Stimulated activated CD4-positive, alpha-beta T cell treated with anti-CD3 and anti-CD28 coated beads, TNF-alpha, amount 100 ng/mL, for 24 hours (primary cell): ENCODE data around the gene HS2ST1.
"Not testable (repeated sequence)": the region's sequence is repeated elsewhere in the genome, so short reads cannot be mapped to it uniquely, and the experiment has no call there.

ENCODE experiments used
- DNase-seq, 3 experiments: peaks; one replicate each; pipeline ENCODE4 v3.0.0-alpha.2; 2020; ENCODE audit warnings: low read depth in 3 of 3

Gene HS2ST1

GRCh38 chr1:86971778-86972177 lies 57.3 kb downstream of the HS2ST1 start:
- DNase-seq = no peak

GRCh38 chr1:86972262-86972661 lies 57.8 kb downstream of the HS2ST1 start:
- no peak for DNase-seq

GRCh38 chr1:86975993-86976550 lies 61.6 kb downstream of the HS2ST1 start:
- no peak for DNase-seq

GRCh38 chr1:86976664-86977063 lies 62.2 kb downstream of the HS2ST1 start:
- no peak for DNase-seq

GRCh38 chr1:86981482-86982213 lies 67.2 kb downstream of the HS2ST1 start:
- no peak for DNase-seq

- not testable (repeated sequence) for DNase-seq
These were observed 69.2 kb downstream of the HS2ST1 start for GRCh38 chr1:86983677-86984076.

GRCh38 chr1:86987446-86987845 lies 73.0 kb downstream of the HS2ST1 start:
- no peak for DNase-seq

- DNase-seq = no peak
These were observed 74.4 kb downstream of the HS2ST1 start for GRCh38 chr1:86988835-86989234.

- not testable (repeated sequence) for DNase-seq
These were observed 75.3 kb downstream of the HS2ST1 start for GRCh38 chr1:86989690-86990089.

- no peak for DNase-seq
These were observed 76.4 kb downstream of the HS2ST1 start for GRCh38 chr1:86990826-86991225.

- DNase-seq = no peak
These were observed 77.2 kb downstream of the HS2ST1 start for GRCh38 chr1:86991549-86992186.

- DNase-seq = no peak
These were observed 78.4 kb downstream of the HS2ST1 start for GRCh38 chr1:86992861-86993260.

- DNase-seq = no peak
These were observed 79.0 kb downstream of the HS2ST1 start for GRCh38 chr1:86993269-86993985.

- DNase-seq = no peak
These were observed 79.6 kb downstream of the HS2ST1 start for GRCh38 chr1:86994061-86994460.

- DNase-seq = no peak
These were observed 83.1 kb downstream of the HS2ST1 start for GRCh38 chr1:86997538-86997937.

- no peak for DNase-seq
These were observed 83.8 kb downstream of the HS2ST1 start for GRCh38 chr1:86998280-86998679.

GRCh38 chr1:86998727-86999126 lies 84.3 kb downstream of the HS2ST1 start:
- no peak for DNase-seq

- DNase-seq = no peak
These were observed 86.0 kb downstream of the HS2ST1 start for GRCh38 chr1:87000460-87000859.

GRCh38 chr1:87004857-87005256 lies 90.4 kb downstream of the HS2ST1 start:
- no peak for DNase-seq

GRCh38 chr1:87007323-87007722 lies 92.9 kb downstream of the HS2ST1 start:
- DNase-seq = no peak

GRCh38 chr1:87013385-87013784 lies 99.0 kb downstream of the HS2ST1 start:
- not testable (repeated sequence) for DNase-seq

GRCh38 chr1:87017998-87018672 lies 103.7 kb downstream of the HS2ST1 start:
- no peak for DNase-seq
